22Rv1 (cell line): ENCODE measurements around the gene SYCN.

Experiments used
- H3K27ac ChIP-seq: fragments of 450-650 bp; 2 replicates; pipeline ENCODE4 v1.5.1; 2017
- ZFX ChIP-seq: fragments of 450-650 bp; IDR thresholded peaks from 2 replicates; pipeline ENCODE4 v1.6.1; 2017; ENCODE audit warnings: antibody characterized with exemption, borderline replicate concordance
- TF ChIP-seq, protein P1 (sequence below): fragments of 450-650 bp; IDR thresholded peaks from 2 replicates; pipeline ENCODE4 v1.5.1; 2017; ENCODE audit warnings: mild to moderate bottlenecking

Gene SYCN

DNA sequence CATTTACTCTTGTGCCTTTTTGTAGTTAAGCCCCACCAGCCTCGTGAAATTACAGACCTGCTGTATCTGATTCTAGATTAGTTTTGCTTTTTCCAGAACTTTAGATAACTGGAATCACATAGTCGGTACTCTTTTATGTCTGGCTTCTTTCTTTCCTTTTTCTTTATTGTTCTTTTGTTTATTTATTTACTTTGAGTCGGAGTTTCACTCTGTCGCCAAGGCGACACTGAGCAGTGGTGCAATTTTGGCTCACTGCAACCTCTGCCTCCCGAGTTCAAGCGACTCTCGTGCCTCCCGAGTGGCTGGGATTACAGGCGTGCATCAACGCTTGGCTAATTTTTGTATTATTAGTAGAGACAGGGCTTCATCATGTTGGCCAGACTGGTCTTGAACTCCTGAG, 13.3 kb downstream of the SYCN start:
- no peak overlapping the region for H3K27ac ChIP-seq
- no peak for TF ChIP-seq ZFX
- TF ChIP-seq, protein P1, sequence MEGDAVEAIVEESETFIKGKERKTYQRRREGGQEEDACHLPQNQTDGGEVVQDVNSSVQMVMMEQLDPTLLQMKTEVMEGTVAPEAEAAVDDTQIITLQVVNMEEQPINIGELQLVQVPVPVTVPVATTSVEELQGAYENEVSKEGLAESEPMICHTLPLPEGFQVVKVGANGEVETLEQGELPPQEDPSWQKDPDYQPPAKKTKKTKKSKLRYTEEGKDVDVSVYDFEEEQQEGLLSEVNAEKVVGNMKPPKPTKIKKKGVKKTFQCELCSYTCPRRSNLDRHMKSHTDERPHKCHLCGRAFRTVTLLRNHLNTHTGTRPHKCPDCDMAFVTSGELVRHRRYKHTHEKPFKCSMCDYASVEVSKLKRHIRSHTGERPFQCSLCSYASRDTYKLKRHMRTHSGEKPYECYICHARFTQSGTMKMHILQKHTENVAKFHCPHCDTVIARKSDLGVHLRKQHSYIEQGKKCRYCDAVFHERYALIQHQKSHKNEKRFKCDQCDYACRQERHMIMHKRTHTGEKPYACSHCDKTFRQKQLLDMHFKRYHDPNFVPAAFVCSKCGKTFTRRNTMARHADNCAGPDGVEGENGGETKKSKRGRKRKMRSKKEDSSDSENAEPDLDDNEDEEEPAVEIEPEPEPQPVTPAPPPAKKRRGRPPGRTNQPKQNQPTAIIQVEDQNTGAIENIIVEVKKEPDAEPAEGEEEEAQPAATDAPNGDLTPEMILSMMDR, result no peak

- H3K27ac ChIP-seq, result no peak overlapping the region
These were observed 15.1 kb downstream of the SYCN start for GRCh38 chr19:39188960-39189359.

GRCh38 chr19:39187552-39187943, 16.5 kb downstream of the SYCN start:
- no peak overlapping the region for H3K27ac ChIP-seq
- TF ChIP-seq ZFX, result no peak
- TF ChIP-seq, protein P1, result peak; percentile 49

More at GRCh38 chr19:39188960-39189359, 15.1 kb downstream of the SYCN start:
- TF ChIP-seq ZFX, result no peak
- TF ChIP-seq, protein P1, result no peak

- H3K27ac ChIP-seq, result no peak overlapping the region
- TF ChIP-seq, protein P1, result no peak
- TF ChIP-seq ZFX, result no peak
These were observed 17.7 kb downstream of the SYCN start for GRCh38 chr19:39186391-39186790.

DNA sequence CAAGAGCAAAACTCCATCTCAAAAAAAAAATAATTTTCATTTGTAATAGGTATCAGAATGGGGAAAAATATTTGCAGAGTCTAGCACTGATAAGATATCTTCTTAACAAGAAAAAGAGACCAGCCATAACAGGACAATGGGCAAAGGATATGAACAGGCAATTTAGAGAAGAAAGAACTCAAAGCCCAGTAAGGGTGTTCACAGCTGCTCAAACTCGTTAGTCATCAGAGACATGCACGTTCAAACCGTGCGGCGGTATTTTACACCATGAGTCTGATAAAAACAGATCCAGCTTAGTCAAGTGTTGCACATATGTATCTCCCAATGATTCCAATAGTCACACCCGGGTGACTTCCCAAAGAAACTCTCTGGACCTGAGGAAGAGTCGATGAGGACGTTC, 21.0 kb downstream of the SYCN start:
- peak overlapping the region; percentile 30; the same call in 1 of the 2 replicates for H3K27ac ChIP-seq
- TF ChIP-seq, protein P1, result no peak
- TF ChIP-seq ZFX, result no peak

DNA sequence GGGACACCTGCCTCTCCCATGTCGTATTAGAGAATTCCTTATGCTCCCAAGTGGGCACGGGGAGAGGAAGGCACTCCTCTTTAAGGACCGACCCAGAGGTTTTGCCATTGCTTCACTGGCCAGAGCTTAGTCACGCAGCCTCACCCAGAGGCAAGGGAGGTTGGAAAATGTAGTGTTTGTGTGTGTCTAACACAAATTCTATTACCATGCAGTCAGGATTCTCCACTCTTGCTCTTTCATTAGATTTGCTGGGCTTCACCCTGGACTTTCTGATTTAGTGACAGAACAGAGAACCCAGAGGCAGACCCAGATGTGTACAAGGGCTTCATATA, 21.9 kb downstream of the SYCN start:
- peak overlapping the region; percentile 12; the same call in 1 of the 2 replicates for H3K27ac ChIP-seq
- TF ChIP-seq, protein P1, result no peak
- no peak for TF ChIP-seq ZFX

GRCh38 chr19:39181500-39182173, 22.4 kb downstream of the SYCN start:
- no peak for TF ChIP-seq ZFX
- TF ChIP-seq, protein P1, result no peak
- H3K27ac ChIP-seq, result peak overlapping the region; percentile 23; the same call in 1 of the 2 replicates
